Activated CD4-positive, alpha-beta T cell treated with anti-CD3 and anti-CD28 coated beads, Interleukin-2, Interleukin-4, amounts not matched to agents 100 ng/mL and 50 ng/mL, durations not matched to agents 16 hours and 8 hours (primary cell): ENCODE data around the gene AGPAT2.
A peak's percentile ranks its signal among the peaks of the same experiment; 100 is the strongest.

ENCODE experiments used
- DNase-seq: peaks from one replicate; pipeline ENCODE4 v3.0.0-alpha.2; 2020; ENCODE audit warnings: low spot score

AGPAT2 gene

GRCh38 chr9:136700959-136701667, 13.9 kb upstream of the AGPAT2 start:
- peak; percentile 82 for DNase-seq

GRCh38 chr9:136700304-136700703, 13.0 kb upstream of the AGPAT2 start:
- no peak for DNase-seq

- DNase-seq, result no peak
These were observed 11.5 kb upstream of the AGPAT2 start for GRCh38 chr9:136698635-136699246.

GRCh38 chr9:136697821-136698526, 10.7 kb upstream of the AGPAT2 start:
- DNase-seq, result no peak

GRCh38 chr9:136697146-136697820, 10.0 kb upstream of the AGPAT2 start:
- no peak for DNase-seq

GRCh38 chr9:136696502-136696901, 9.2 kb upstream of the AGPAT2 start:
- DNase-seq, result no peak

- DNase-seq, result no peak
These were observed 8.7 kb upstream of the AGPAT2 start for GRCh38 chr9:136695955-136696354.

- no peak for DNase-seq
These were observed 8.2 kb upstream of the AGPAT2 start for GRCh38 chr9:136695435-136695895.

- no peak for DNase-seq
These were observed 7.6 kb upstream of the AGPAT2 start for GRCh38 chr9:136694872-136695247.

GRCh38 chr9:136694163-136694871, 7.1 kb upstream of the AGPAT2 start:
- DNase-seq, result peak; percentile 25

- DNase-seq, result no peak
These were observed 6.4 kb upstream of the AGPAT2 start for GRCh38 chr9:136693490-136694162.

GRCh38 chr9:136693135-136693489, 5.9 kb upstream of the AGPAT2 start:
- DNase-seq, result no peak

- no peak for DNase-seq
These were observed 5.2 kb upstream of the AGPAT2 start for GRCh38 chr9:136692185-136693134.

GRCh38 chr9:136691316-136692184, 4.3 kb upstream of the AGPAT2 start:
- no peak for DNase-seq

- DNase-seq, result no peak
These were observed 3.6 kb upstream of the AGPAT2 start for GRCh38 chr9:136690806-136691261.

GRCh38 chr9:136690104-136690805, 3.0 kb upstream of the AGPAT2 start:
- DNase-seq, result no peak

- no peak for DNase-seq
These were observed 1.8 kb upstream of the AGPAT2 start for GRCh38 chr9:136689108-136689460.

GRCh38 chr9:136688274-136689107, 1.2 kb upstream of the AGPAT2 start:
- no peak for DNase-seq
